GM21360 (cell line): ENCODE results near the gene KRTAP10-2.
"Not testable (repeated sequence)": the region's sequence is repeated elsewhere in the genome, so short reads cannot be mapped to it uniquely, and the experiment has no call there.

Source experiments
- ATAC-seq: cut with Tn5 transposase; IDR thresholded peaks from one replicate; pipeline ENCODE4 v1.9.1; 2021; ENCODE audit warnings: mild to moderate bottlenecking, moderate library complexity; ENCODE audit not compliant: unreplicated experiment

KRTAP10-2 gene

GRCh38 chr21:44568261-44568660 lies 17.0 kb upstream of the KRTAP10-2 start:
- no peak for ATAC-seq

- ATAC-seq = no peak
Measured at GRCh38 chr21:44567481-44568171, 16.3 kb upstream of the KRTAP10-2 start.

- no peak for ATAC-seq
Measured at GRCh38 chr21:44566403-44566802, 15.1 kb upstream of the KRTAP10-2 start.

- ATAC-seq = no peak
Measured at GRCh38 chr21:44564886-44565598, 13.7 kb upstream of the KRTAP10-2 start.

GRCh38 chr21:44564099-44564498 lies 12.8 kb upstream of the KRTAP10-2 start:
- ATAC-seq = no peak

- no peak for ATAC-seq
Measured at GRCh38 chr21:44558695-44559094, 7.4 kb upstream of the KRTAP10-2 start, which contains the start of gene KRTAP10-3. Gene KRTAP10-3 (minus strand): TSS chr21:44558795. CDS start chr21:44558715, 80 bp downstream.

DNA sequence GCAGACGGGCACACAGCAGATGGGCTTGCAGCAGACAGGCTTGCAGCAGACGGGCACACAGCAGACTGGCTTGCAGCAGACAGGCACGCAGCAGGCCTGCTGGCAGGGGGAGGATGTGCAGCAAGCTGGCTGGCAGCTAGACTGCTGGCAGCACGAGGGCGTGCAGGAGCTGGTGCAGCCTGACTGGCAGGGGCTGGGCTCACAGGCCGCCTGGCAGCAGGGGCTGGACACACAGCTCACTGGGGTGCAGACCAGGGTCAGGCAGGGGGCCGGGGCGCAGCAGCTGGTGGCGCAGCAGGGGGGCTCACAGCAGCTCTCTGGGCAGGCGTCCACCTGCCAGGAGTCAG lies 7.0 kb upstream of the KRTAP10-2 start:
- not testable (repeated sequence) for ATAC-seq

GRCh38 chr21:44557491-44558328 lies 6.4 kb upstream of the KRTAP10-2 start:
- ATAC-seq = no peak

- ATAC-seq = no peak
Measured at GRCh38 chr21:44556879-44557278, 5.6 kb upstream of the KRTAP10-2 start.

DNA sequence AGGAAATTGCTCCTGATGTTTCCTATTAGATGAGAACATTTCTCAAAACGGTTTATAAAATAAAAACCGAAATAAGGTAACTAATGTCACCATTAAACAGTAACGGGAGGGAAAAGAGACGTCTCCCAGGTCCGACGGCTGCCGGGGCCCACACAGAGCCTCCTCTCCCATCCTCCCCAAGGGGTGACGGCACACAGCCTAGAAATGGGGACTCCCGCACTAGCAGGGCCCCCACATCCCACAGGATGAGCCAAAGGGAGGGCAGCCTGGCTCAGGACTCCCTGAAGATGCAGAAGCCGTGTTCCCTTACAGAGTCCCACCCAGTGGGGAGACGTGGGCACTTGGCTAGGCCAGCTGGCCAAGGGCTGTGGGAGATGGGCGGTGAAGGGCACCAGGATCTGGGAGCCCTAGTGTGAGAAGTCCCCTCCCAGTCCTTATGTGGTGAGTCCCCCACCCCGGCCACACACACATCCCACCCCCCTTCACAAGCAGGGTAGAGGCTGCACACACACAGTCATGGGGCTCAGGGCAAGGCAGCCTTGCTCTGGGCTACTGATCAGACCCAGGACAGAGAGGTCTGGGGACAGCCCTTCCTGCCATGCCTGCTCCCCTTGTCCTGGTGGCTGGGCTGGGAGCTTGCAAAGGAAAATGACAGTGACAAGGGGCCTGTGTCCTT lies 4.0 kb upstream of the KRTAP10-2 start:
- no peak for ATAC-seq

GRCh38 chr21:44552681-44553080 lies 1.4 kb upstream of the KRTAP10-2 start:
- no peak for ATAC-seq

DNA sequence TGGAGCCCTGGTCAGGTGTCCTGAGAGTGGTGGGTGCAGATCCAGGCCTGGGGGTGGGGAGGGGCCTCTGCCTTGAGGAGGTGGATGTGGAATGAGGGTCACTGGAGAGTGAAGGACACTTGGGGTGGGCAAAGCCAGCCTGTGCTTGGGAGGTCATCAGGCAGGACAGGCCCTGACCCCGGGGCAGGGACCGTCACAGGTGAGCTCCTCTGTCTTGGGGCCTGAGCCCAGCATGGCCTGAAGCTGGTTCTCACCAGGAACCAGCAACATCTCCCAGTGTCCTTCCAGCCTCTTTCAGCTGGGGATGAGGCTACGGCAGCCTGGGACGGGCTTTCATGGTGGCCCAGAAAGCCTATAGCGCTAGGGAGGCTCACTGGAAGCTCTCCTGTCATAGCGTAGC lies 831 bp upstream of the KRTAP10-2 start:
- no peak for ATAC-seq

DNA sequence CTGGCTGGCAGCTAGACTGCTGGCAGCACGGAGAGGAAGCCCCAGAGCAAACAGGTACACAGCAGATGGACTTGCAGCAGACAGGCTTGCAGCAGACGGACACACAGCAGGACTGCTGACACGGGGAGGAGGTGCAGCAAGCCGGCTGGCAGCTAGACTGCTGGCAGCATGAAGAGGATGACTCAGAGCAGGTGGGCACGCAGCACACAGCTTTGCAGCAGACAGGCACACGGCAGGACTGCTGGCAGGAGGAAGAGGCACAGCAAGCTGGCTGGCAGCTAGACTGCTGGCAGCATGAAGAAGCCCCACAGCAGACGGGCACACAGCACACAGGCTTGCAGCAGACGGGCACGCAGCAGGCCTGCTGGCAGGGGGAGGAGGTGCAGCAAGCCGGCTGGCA lies 498 bp downstream of the KRTAP10-2 start:
- ATAC-seq = no peak

GRCh38 chr21:44550285-44550684 lies 1.0 kb downstream of the KRTAP10-2 start:
- ATAC-seq = not testable (repeated sequence)

DNA sequence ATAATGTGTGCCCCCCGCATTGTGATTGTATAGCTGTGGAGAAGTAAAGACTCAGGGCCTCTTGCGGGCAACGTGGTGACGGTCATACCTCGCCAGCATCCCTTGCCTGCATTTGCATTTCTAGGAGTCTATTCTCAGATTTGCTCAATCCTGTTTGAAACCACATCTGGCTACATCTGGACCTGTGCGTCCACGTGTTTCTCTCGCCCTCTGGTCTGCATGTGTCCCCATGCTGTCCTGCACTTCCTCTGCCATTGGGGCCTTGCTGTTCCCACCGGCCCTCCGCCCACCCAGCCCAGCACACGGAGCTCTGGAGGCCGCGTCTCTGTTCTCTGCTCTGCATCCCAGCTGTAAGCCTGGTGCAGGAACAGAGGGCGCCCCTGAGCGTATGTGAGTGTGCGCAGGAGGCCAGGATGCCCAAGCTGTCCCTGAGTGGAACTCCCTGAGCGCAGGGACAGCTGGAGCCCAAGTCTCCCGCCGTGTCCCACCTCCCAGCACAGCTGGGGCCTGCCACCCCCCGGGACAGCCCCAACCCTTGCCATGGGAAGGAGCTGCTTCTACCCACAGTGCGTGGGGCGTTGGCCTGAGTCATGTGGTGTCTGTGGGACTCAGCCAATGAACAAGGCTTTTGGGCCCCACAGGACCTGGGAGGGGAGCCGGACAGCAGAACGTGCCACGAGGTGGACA lies 1.6 kb downstream of the KRTAP10-2 start:
- no peak for ATAC-seq

- ATAC-seq = no peak
Measured at GRCh38 chr21:44548922-44549321, 2.4 kb downstream of the KRTAP10-2 start.

- ATAC-seq = no peak
Measured at GRCh38 chr21:44548381-44548780, 2.9 kb downstream of the KRTAP10-2 start.

- ATAC-seq = no peak
Measured at GRCh38 chr21:44547656-44548331, 3.5 kb downstream of the KRTAP10-2 start.

GRCh38 chr21:44544566-44544965 lies 6.7 kb downstream of the KRTAP10-2 start:
- ATAC-seq = no peak

- ATAC-seq = no peak
Measured at GRCh38 chr21:44542716-44543115, 8.6 kb downstream of the KRTAP10-2 start.
